BLaER1 treated with 17β-estradiol and CSF1 and Interleukin-3, amounts not matched to agents 10 nM and 100 nM (cell line): ENCODE measurements around the gene MYOM3.
"Not testable (repeated sequence)": the region's sequence is repeated elsewhere in the genome, so short reads cannot be mapped to it uniquely, and the experiment has no call there.

Experiments
- H3K27ac ChIP-seq, 11 experiments: shearing (Covaris generic); formaldehyde crosslinking; 2 replicates each; pipeline ENCODE4 v1.8.1; 2022
- H3K27me3 ChIP-seq, 11 experiments: shearing (Covaris generic); formaldehyde crosslinking; 2 replicates each; pipeline ENCODE4 v1.8.1; 2022
- H3K36me3 ChIP-seq, 11 experiments: shearing (Covaris generic); formaldehyde crosslinking; 2 replicates each; pipeline ENCODE4 v1.8.1; 2022
- H3K4me1 ChIP-seq, 10 experiments: shearing (Covaris generic); formaldehyde crosslinking; 2 replicates each; pipeline ENCODE4 v1.8.1; 2022
- H3K4me2 ChIP-seq, 11 experiments: shearing (Covaris generic); formaldehyde crosslinking; 2 replicates each; pipeline ENCODE4 v1.8.1; 2022
- H3K4me3 ChIP-seq, 10 experiments: shearing (Covaris generic); formaldehyde crosslinking; 2 replicates each; pipeline ENCODE4 v1.8.1; 2022
- H3K9ac ChIP-seq, 11 experiments: shearing (Covaris generic); formaldehyde crosslinking; 2 replicates each; pipeline ENCODE4 v1.8.1; 2022
- H3K9me3 ChIP-seq, 11 experiments: shearing (Covaris generic); formaldehyde crosslinking; replicated peaks in 1 of 11; 2 replicates each; pipeline ENCODE4 v1.8.1; 2022
- H4K20me1 ChIP-seq, 11 experiments: shearing (Covaris generic); formaldehyde crosslinking; 2 replicates each; pipeline ENCODE4 v1.8.1; 2022
- Cebpa-rat ChIP-seq, 11 experiments: shearing (Covaris generic); IDR thresholded peaks; 2 replicates each; pipeline ENCODE4 v1.8.1; 2022

MYOM3 gene

DNA sequence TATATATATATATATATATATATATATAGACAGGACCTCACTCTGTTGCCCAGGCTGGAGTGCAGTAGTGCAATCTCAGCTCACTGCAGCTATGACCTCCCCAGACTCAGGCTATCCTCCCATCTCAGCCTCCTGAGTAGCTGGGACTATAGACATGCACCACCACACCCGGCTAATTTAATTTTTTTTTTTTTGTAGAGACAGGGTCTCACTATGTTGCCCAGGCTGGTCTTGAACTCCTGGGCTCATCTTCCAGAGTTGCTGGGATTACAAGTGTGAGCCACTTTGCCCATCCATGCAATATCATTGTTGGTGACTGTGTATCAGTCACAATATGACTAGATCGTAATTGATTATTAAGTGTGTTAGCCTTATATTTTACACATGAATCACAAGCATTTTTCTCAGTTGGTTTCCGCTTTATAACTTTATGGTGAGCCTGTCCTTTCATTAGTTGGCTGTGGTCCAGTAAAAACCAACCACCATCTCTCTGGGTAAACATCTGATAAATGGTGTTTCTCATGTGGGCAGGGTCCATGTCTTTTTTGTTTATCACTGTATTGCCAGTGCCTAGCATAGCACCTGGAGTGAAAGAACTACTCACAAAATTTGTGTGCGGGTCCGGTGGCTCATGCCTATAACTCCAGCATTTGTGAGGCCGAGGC lies 63.6 kb downstream of the MYOM3 start:
- H3K36me3 ChIP-seq: no peaks in the 10 kb centered on the region
- no peak overlapping the region for H3K4me2 ChIP-seq
- H3K4me1 ChIP-seq: peaks cover 5 to 15% (median 10%) of the 10 kb centered on the region in 10 experiments; a peak in 18 of 20 replicates
- no peaks in the 10 kb centered on the region; a peak in 1 of 22 replicates for H4K20me1 ChIP-seq
- no peak for TF ChIP-seq Cebpa-rat (IDR thresholded peaks at IDR 0.05)
- H3K27ac ChIP-seq: no peak overlapping the region
- H3K4me3 ChIP-seq: no peak overlapping the region
- no peaks in the 10 kb centered on the region for H3K9me3 ChIP-seq
- no peak overlapping the region for H3K9ac ChIP-seq
- no peaks in the 10 kb centered on the region for H3K27me3 ChIP-seq

DNA sequence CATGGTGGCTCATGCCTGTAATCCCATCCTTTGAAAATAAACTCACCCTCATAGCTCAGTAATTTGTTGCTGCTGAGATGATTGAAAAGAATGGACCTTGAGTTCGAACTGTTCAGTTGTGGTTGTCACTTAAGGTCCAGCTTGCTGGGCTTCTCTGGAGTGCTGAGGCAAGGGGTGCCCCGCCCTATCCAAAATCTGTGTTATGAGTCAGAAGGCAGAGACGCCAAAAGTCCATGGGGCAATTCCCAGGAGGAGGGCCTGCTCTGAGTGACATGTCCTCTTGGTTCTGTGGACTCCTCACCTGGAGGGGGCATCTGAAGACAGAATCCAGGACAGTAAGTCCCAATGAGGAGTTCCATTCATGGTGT lies 64.8 kb downstream of the MYOM3 start:
- Histone ChIP-seq H3K36me3 (no peaks in the 10 kb centered on the region), H3K9me3 (no peaks in the 10 kb centered on the region), H3K4me1 (peaks cover 11 to 21% (median 14%) of the 10 kb centered on the region in 10 experiments; a peak in 18 of 20 replicates), H3K4me2 (peak overlapping the region in 4 of 11 experiments; percentile 7 to 37 (median 25); a peak in 5 of 22 replicates), H3K27me3 (no peaks in the 10 kb centered on the region), H3K9ac (0 out of 22 replicates have a peak overlapping the region, but pooled peaks of 1 of the 11 experiments have one; percentile 15), H4K20me1 (no peaks in the 10 kb centered on the region; a peak in 1 of 22 replicates), H3K4me3 (no peak overlapping the region), H3K27ac (no peak overlapping the region)
- TF ChIP-seq Cebpa-rat (IDR thresholded peaks at IDR 0.05): no peak

DNA sequence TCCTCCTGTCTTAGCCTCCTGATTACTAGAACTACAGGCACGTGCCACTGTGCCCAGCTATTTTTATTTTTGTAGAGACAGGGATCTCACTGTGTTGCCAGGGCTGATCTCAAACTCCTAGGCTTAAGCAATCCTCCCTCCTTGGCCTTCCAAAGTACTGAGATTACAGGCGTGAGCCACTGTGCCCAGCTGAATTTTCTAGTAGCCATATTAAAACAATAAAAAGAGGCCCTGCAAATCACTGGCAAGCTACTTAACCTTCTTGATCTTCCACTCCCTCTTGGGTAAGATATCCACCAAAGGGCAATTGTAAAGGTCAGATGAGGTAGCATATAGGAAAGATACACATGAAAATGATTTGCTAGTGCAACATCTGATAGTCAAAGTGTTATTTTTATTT lies 66.2 kb downstream of the MYOM3 start:
- no peaks in the 10 kb centered on the region; a peak in 1 of 22 replicates for H4K20me1 ChIP-seq
- H3K9ac ChIP-seq: no peak overlapping the region
- no peak for TF ChIP-seq Cebpa-rat (IDR thresholded peaks at IDR 0.05)
- no peak overlapping the region for H3K4me3 ChIP-seq
- H3K4me2 ChIP-seq: no peak overlapping the region
- H3K36me3 ChIP-seq: no peaks in the 10 kb centered on the region
- H3K27ac ChIP-seq: no peak overlapping the region
- peaks cover 11 to 21% (median 14%) of the 10 kb centered on the region in 10 experiments; a peak in 18 of 20 replicates for H3K4me1 ChIP-seq
- no peaks in the 10 kb centered on the region for H3K27me3 ChIP-seq
- H3K9me3 ChIP-seq: no peaks in the 10 kb centered on the region

DNA sequence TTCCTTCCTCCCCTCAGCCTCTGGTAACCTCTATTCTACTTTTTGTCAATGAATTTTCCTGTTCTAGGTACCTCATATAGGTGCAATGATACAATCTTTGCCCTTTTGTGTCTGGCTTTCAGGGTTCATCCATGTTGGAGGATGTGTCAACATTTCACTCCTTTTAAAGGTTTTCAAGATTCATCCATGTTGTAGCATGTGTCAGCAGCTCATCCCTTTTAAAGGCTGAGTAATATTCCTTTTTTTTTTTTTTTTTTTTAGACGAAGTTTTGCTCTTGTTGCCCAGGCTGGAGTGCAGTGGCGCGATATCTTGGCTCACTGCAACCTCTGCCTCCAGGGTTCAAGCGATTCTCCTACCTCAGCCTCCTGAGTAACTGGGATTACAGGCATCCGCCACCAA lies 67.3 kb downstream of the MYOM3 start:
- H3K27me3 ChIP-seq, H3K36me3 ChIP-seq, H3K9me3 ChIP-seq, H3K27ac ChIP-seq, H4K20me1 ChIP-seq, H3K9ac ChIP-seq, H3K4me2 ChIP-seq, H3K4me3 ChIP-seq: not testable (repeated sequence)
- H3K4me1 ChIP-seq: peaks cover 11 to 21% (median 14%) of the 10 kb centered on the region in 10 experiments; a peak in 18 of 20 replicates

DNA sequence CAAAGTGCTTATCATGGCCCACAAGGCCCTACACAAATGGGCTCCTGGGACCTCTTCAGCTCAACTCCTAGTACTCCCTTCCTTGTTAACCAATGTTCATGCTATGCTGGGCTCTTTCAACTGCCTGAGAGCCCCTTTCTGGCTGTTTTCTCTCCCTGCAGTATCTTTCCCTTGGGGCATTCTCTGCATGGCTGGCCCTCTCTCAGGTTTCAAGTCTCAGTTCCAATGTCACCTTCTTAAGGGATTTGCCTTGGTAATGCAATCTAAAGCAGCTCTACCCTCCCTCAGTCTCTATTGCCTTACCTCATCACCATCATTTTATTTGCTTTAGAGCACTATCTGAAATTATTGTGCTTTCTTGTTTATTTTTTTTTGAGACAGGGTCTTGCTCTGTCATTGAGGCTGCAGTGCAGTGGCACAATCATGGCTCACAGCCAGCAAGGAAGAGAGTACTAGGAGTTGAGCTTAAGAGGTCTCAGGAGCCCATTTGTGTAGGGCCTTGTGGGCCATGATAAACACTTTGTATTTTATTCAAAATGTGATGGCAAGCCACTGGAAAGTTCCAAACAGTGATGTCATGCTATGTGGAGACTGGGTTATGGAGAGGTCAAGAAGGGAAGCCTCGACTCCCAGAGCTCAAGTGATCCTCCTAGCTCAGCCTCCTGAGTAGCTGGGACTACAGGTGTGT lies 68.4 kb downstream of the MYOM3 start:
- H3K27ac ChIP-seq: no peak overlapping the region
- no peaks in the 10 kb centered on the region for H3K36me3 ChIP-seq
- H3K4me2 ChIP-seq: peak overlapping the region in 7 of 11 experiments; percentile 3 to 65 (median 40); a peak in 11 of 22 replicates
- H3K9me3 ChIP-seq: no peaks in the 10 kb centered on the region
- no peak overlapping the region for H3K4me3 ChIP-seq
- H3K27me3 ChIP-seq: no peaks in the 10 kb centered on the region
- H3K9ac ChIP-seq: no peak overlapping the region
- H4K20me1 ChIP-seq: no peaks in the 10 kb centered on the region
- TF ChIP-seq Cebpa-rat (IDR thresholded peaks at IDR 0.05): no peak
- peaks cover 11 to 21% (median 14%) of the 10 kb centered on the region in 10 experiments; a peak in 18 of 20 replicates for H3K4me1 ChIP-seq

DNA sequence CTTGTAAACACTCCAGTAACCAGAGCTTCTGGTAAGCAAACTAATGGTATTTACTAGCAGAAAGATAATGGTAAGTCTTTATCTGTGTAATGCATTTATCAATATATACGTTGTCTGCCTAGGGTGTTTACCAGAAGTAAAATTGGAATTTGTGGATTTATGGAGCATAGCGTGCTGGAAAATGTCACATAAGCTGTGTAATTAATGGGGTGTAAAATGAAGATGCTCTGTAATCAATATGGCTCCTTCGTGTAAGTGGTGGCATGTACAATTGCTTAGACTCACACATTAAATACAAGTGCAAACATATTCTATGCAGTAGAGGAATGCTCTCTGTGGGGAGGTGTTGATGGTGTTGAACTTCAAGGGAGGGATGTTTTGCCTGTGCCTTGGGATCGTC lies 69.6 kb downstream of the MYOM3 start:
- TF ChIP-seq Cebpa-rat (IDR thresholded peaks at IDR 0.05): no peak
- H4K20me1 ChIP-seq: no peaks in the 10 kb centered on the region
- no peak overlapping the region for H3K27ac ChIP-seq
- H3K36me3 ChIP-seq: no peaks in the 10 kb centered on the region
- no peak overlapping the region for H3K4me3 ChIP-seq
- 0 out of 22 replicates have a peak overlapping the region, but pooled peaks of 1 of the 11 experiments have one; percentile 41 for H3K4me2 ChIP-seq
- H3K9me3 ChIP-seq: no peaks in the 10 kb centered on the region
- H3K4me1 ChIP-seq: peaks cover 11 to 21% (median 14%) of the 10 kb centered on the region in 10 experiments; a peak in 18 of 20 replicates
- H3K27me3 ChIP-seq: no peaks in the 10 kb centered on the region
- H3K9ac ChIP-seq: no peak overlapping the region

DNA sequence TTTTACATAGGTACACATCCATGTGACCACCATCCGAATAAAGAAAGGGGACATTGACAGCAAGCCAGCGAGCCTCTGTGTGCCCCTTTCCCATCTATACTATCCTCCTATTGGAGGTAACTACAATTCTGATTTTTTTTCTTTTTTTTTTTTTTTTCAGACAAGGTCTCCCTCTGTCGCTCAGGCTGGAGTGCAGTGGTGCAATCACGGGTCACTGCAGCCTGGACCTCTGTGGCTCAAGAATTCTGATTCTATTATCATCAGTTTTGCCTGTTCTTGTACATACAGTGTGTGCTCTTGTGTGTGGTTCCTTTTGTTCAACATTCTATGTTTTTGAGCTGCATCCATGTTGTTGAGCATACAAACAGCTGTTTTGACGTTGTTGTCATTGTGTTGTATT lies 75.8 kb downstream of the MYOM3 start:
- no peak overlapping the region for H3K9ac ChIP-seq
- no peak overlapping the region for H3K27ac ChIP-seq
- no peaks in the 10 kb centered on the region for H3K36me3 ChIP-seq
- TF ChIP-seq Cebpa-rat (IDR thresholded peaks at IDR 0.05): no peak
- H3K4me1 ChIP-seq: no peaks in the 10 kb centered on the region
- H3K4me2 ChIP-seq: no peak overlapping the region
- H3K9me3 ChIP-seq: peaks cover 0 to 10% (median 0%) of the 10 kb centered on the region in 11 experiments; a peak in 2 of 22 replicates
- H4K20me1 ChIP-seq: no peaks in the 10 kb centered on the region
- H3K27me3 ChIP-seq: no peaks in the 10 kb centered on the region
- no peak overlapping the region for H3K4me3 ChIP-seq

DNA sequence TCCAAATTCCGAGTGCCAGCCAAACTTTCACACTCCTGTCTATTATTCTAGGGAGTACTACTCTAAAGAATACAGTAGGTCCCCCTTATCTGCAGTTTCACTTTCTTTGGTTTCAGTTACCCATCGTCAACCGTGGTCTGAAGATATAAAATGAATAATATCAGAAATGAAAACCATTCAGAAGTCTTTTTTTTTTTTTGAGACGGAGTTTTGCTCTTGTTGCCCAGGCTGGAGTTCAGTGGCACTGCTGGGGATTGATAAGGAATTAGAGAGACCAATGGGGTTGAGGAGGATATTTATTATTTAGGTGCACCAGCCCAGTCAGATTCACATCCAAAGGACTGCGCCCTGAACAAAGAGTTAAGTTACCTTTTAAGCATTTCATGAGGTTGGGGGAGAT lies 79.0 kb downstream of the MYOM3 start:
- Histone ChIP-seq H3K4me2 (no peak overlapping the region), H4K20me1 (no peaks in the 10 kb centered on the region), H3K4me3 (no peak overlapping the region), H3K36me3 (no peaks in the 10 kb centered on the region), H3K4me1 (no peaks in the 10 kb centered on the region), H3K27me3 (no peaks in the 10 kb centered on the region), H3K27ac (no peak overlapping the region), H3K9me3 (peaks cover 0 to 10% (median 0%) of the 10 kb centered on the region in 11 experiments; a peak in 2 of 22 replicates), H3K9ac (no peak overlapping the region)
- TF ChIP-seq Cebpa-rat (IDR thresholded peaks at IDR 0.05): no peak

DNA sequence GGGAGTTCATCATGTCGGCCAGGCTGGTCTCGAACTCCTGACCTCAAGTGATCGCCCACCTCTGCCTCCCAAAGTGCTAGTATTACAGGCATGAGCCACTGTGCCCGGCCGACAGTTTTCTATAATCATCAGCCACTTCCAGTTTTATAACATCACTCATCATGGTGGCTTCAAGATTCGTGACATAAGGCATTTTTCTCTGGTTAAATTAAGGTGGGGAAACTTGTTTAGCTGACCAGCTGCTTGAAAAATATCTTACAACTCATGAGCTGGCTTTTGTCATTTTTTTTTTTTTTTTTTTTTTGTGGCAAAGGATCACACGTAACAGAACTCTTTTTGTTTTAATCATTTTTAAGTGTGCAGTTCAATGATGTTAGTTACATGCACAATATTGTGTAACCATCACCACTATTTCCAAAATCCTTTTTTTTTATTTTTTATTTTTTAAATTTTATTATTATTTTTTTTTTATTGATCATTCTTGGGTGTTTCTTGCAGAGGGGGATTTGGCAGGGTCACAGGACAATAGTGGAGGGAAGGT lies 80.9 kb downstream of the MYOM3 start:
- not testable (repeated sequence) for H3K9ac ChIP-seq, H3K36me3 ChIP-seq, H3K4me2 ChIP-seq, H4K20me1 ChIP-seq, H3K4me1 ChIP-seq, H3K27ac ChIP-seq, H3K4me3 ChIP-seq, H3K27me3 ChIP-seq, H3K9me3 ChIP-seq
